HG02938 (cell line): ENCODE measurements around the gene SLC19A1.

ENCODE experiments used
- ATAC-seq: cut with Tn5 transposase; IDR thresholded peaks from one replicate; pipeline ENCODE4 v1.9.1; 2021; ENCODE audit warnings: mild to moderate bottlenecking, moderate library complexity; ENCODE audit not compliant: unreplicated experiment

SLC19A1 gene

DNA sequence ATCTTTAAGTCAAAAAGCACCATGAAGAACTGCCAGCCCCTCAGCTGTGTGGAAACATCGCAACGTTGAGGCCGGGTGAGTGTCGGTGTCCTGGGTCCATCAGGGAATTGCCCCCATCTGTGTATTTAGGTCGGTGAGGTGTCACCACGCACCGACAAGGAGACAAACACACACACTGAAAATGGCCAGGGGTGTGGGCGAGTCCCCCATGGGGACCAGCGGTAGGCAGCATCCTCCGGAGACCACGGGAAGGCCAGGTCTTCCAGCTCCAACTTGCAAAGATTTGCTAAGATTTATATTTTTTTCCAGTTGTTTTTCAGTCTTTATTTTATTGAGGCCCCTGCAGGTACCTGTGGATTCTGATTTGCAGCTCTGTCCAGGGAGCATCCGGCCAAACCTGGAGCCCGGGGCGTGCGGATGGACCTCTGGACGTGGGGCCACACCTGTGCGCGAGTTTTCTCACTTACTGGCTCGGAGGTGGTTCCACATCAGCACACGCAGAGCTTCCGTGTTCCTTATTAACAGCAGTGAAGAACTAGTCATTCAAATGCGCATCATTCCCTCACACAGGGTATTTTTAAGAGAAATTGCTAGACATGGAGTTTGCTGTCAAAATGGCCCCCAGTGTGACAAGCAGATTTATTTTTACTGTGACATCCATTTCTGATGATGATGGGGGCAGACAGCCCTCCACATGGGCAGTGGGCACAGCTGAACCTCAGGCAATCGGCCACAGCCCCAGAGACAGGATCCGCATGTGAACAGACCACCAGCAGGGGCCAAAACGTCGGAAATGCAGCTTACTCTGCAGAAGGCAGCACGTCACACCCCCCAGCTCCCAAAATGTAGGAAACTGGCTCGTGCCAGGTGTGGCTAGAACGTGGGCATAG, 17.2 kb upstream of the SLC19A1 start:
- no peak for ATAC-seq

DNA sequence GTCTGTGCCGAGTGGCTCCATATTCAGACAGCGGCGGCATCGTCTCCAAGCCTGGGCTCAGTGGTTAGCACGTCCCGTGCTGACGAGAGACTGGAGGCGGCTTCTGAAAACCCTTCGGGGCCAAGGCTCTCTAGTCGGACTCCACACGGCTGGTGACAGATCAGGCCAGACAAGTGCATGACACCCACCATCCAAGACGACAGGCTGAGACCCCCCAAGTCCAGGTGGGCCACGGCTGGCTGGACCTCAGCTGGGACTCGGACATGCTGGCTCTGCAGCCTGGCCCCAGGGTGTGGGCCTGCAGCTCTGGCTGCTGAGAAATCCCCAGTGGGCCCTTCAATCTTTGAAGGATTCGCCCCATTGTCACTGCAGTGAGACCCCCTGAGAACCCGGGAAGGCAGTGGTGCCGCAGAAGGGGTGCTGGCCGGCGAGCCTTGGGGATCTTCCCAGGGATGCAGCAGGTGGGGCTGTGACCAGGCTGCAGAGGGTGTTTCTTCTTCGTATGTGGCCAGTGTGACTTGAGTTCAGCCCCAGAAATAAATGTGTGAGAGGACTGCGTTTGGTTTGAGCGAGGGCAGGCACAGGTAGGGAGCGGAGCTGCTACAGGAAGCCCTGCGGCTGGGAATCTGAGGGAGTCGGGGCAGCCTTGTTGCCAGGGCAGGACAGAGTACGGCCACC, 15.9 kb upstream of the SLC19A1 start:
- no peak for ATAC-seq

DNA sequence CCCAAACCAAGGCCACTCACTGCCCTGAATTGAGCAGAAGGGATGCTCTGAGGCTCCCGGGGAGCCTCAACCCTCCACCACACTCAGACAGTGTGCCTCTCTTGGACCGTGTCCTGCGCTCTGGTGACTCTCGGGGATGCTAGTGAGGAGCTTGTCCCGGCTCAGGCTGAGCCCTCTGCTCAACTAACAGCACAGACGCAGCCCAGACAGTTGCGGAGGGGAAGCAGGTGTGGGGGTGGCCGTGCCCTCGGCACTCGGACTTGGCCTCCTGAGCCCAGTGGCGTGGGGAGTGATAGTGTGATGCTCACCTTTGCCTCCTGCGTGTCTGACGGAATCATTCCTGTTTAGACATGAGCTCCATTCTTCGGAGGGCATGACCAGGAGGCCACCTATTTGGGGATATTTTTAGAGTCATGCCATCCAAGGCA, 15.4 kb upstream of the SLC19A1 start:
- ATAC-seq = no peak

DNA sequence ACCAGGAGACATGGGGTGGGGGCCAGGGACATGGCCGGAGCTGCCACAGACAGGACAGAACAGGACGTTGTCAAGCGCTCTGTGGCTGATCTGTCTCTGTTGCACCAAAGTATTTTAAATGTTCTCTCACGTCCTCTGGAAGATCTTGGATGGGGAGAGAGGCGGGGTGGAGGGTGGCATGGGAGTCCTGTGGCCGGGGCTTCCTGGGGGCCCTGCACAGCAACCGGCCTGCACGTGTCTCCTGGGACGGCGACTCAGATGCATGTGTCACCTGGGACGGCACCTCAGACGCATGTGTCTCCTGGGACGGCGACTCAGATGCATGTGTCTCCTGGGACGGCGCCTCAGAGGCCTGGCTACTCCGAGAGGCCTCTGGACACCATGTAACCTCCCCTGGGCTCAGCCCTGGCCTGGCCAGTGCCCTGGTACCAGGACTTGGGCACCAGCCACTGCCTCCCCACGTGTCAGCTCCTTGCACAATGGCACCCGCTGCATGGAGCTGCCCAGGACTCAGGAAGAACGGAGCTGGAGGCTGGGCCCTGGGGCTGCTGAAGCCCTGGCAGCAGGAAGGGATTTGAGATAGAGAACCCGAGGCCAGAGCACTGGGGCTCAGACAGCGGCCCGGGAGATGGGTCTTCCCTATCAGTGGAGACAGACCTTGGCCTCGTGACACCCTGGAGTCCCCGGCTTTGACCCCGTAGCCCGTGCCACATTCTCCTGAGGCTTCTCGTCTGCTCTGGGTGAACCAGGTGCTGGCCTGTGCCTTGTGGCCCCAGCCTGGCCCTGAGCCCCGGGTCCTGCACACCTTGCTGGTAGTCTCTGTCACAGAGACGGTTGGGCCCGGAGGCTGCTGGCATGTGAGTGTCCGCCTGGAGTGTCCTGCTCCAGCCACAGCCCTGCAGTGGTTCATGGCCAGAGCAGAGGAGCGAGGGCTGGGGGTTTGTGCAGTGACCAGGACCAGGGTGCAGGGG, 14.7 kb upstream of the SLC19A1 start:
- ATAC-seq = no peak

DNA sequence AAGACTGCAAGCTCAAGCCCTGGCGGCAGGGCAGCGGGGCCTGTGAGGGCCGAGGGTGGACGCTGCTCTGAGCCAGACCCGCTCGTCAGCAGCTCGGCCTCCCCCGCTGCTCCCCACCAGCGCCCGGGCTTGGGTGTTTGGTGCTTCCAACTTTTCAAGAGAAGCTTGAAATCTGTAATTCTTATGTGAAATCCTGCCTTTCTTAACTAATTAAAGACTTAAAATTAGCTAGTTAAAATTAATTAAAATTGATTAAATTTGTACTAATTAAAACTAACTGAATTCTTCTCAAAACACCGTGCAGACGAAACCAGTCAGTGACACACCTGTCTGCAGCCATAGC, 14.0 kb upstream of the SLC19A1 start:
- no peak for ATAC-seq

DNA sequence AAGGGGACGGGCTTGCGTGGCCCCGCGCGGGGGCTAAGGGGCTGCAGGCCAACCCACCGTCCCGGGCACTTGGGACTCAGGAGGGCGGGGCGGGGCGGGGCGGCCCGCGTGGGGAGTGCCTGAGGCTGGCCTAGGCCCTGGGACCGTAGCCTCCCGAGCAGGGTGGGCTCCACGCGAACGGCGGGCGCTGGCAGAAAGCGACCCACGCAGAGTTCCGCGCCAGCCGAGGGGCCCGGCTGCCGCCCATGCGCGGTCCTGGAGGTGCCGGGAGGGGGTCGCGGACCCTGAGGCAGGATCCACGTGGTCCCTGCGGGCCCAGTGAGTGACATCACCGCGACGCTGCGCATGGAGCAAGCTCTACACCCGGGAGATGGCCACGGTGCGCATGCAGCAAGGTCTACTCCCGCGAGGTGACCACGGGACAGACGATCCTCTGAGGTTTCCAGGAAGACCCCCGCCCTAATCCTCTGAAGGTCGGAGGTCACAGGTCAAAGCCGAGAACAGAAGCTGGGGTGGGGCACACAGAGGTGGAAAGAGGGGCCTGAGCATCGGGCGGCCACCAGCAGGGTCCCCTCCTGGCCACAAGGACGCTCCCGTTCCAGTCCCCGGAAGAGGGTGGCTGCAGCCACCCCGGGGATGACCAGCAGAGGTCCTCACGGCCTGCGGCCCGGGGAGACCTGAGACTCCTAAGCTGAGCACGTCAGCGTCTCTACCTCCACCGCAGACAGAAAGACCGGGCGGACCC, 13.5 kb upstream of the SLC19A1 start:
- peak; percentile 54 for ATAC-seq

DNA sequence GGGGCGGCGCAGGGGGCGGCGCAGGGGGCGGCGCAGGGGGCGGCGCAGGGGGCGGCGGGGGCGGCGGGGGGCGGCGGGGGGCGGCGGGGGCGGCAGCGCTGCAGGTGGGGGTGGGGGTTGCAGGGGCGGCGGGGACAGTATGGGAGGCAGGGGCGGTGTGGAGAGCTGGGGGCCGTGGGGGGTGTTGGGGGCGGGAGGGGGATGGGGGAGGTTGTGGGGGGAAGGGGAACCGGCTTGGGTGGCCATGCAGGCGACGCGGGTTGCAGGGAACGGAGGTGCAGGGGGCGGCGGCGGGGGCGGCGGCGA, 13.0 kb upstream of the SLC19A1 start:
- no peak for ATAC-seq

DNA sequence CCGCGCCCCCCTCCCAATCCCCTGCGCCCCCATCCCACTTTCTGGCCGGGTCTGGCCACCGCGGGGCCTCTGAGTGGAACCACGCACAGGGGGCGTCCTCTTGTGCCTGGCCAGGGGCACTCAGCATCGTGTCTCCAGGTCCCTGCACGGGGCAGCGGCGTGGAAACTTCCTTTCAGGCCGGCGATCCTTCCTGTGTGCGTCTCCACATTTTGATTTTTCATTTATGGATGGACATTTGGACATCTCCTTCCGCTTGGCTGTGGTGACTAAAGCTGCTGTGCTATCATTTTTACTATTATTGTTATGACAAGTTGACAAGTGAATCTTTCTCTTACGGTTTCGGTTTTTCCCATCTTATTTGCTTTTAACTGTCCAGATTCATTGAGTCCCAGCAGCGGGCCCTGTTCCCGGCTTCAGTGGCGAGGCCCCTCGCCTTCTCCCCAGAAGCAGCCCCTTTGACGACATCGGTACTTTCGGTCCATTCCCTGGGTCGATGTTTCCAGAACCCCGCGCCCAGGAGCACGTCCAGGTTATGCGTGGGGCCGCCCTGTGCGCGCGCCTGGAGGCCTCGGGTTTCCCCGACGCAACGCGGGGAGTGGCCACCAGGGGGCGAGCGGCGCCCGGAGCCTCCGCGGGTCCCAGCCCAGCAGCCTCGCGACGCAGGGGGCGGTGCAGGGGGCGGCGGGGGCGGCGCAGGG, 12.4 kb upstream of the SLC19A1 start:
- no peak for ATAC-seq

DNA sequence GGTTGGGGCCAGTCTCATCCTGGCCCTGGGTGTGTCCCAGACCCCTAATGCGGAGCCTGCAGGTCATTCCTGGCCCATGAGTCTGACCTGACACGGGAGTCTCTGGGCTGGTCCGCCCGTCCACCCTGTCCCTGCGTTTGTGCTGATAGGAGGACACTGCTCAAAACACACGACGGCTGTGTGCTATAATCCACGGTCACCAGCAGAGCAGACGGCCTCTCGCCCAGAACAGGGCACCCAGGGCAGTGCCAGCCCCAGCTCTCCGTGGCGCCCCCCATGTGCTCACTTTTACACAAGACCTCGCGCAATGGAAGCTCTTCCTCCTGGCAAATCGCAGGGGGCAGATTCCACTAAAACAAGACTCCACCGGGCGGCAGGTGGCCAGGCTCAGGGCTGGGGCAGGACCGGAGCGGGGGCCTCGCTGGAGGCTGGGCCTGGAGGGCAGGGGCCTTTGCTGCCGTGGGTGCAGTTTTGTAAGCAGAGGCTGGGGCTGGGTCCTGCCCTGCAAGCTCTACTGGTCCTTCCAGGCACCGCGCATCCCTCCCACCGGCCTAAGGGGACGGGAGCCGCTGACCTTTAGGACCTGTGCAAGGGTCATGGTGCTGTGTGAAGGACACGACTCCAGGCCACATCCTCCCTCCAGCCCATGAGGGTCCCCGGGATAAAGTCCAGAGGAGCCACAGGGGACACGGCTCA, 10.6 kb upstream of the SLC19A1 start:
- ATAC-seq = no peak

DNA sequence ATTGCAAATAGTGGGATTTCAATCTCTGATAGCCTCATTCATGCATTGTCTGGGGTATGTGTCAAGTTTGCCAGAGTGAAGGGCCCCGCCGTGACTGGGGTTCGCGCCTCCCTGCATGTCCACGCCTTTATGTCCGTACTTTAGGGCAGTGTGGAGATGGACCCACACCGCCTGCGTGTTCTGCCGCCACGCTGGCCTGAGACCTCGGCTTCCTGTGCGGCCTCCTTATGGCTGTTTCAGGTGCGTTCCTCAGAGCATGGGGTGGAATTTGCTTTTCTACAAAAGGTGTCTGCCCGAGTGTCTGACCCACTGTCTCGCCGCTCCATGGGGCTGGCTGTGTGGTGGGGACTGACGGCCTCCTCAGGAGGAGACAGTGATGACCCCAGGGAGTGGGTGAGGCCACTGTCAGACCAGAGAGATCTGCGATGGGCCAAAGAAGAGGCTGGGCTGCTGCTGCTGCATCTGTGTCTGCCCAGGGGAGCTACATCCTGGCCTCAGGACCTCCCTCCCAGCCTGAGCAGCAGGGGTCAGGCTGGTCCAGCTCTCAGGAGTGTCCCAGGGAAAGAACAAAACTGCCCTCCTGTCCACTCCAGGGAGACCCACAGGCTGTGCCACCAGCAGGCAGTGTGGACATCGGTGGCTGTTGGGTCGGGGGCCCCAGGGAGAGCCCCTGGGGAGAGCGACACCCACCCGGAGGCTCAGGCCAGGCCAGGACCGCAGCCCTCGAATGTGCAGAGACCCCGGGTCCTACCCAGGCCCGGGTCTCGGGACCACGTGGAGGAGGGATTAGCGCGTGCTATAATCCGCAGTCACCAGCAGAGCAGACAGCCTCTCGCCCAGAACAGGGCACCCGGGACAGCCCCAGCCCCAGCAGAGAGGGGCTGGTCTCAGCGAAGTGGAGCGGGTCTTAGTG, 9.8 kb upstream of the SLC19A1 start:
- no peak for ATAC-seq

DNA sequence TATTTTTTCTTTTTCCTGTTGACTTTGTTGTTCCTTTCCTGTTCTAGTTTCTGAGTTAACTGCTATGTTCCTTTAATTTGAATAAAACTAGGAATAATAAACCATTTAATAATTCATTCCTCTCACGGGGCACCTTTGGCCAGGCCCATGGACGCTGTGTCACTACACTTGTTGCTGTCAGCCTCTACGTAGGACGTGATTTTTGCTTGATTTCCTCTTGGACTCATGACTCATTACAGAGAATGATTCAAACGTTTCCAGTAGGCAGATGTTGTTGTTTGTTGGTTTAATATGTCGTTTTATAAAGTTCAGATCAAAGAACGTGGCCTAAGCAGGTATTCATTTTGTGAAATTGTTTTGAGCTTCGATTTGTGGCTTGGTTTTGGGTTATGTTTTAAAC, 9.1 kb upstream of the SLC19A1 start:
- ATAC-seq = no peak

DNA sequence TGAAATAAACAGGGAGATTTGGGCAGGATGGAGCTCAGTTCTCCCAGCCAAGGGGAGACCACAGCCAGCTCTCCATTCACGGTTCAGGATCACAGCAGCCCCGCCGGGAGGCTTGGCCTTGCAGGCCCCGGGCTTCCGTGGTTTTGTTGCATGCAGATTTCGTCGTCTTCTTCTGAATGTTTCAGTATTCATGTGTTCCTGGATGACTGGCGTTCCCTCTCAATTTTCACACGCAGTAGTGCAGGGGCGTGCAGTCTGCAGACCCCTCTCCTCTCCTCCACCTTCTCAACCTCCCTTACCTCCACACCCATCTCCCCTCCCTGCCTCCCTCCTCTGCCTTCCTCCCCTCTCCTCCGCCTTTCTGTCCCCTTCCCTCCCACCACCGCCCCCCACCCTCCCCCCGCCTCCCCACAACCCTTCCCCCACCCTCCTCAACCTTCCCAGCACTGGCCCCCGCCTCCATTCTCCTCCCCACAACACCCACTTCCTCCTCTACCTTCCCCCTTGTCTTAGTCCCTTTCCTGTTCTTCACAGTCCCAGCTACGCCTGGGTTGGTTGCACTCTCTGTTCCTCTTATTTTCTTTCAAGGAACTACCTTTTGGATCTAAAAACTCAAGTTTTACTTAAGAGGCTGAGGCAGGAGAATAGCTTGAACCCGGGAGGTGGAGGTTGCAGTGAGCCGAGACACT, 8.4 kb upstream of the SLC19A1 start:
- no peak for ATAC-seq

DNA sequence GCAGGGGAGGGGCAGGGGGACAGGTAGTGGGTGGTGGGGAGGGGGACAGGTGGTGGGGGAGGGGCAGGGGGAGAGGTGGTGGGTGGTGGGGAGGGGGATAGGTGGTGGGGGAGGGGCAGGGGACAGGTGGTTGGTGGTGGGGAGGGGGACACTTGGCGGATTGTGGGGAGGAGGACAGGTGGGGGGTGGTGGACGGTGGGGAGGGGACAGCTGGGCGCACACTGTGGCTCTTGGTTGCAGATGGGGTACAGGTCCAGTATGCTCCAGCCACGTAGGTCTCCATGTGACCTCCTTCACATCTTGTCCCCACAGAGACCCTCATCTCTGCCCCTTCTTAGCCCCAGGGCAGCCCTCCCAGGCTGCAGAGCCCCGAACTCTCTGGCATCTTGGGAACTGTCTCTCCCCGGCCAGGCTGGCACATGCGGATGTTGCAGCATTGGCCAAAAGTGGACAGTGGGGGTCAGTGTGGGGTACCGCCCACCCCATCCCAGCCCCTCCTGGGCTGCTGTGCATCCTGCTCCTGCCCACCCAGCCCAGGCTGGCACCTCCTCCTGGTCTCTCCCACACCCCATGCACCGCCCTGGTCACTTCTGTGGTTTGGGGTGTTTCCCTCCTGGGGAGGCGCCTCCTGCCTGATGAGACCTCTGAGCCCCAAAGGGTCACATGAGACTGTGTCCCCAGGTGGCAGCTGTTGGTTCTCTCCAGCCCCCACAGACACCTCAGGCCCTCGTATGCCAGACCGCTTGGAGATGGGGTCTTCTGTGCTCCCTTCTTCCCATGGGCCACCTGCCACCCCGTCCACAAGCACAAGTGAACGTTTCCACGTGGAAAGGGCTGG, 7.6 kb upstream of the SLC19A1 start:
- ATAC-seq = no peak

DNA sequence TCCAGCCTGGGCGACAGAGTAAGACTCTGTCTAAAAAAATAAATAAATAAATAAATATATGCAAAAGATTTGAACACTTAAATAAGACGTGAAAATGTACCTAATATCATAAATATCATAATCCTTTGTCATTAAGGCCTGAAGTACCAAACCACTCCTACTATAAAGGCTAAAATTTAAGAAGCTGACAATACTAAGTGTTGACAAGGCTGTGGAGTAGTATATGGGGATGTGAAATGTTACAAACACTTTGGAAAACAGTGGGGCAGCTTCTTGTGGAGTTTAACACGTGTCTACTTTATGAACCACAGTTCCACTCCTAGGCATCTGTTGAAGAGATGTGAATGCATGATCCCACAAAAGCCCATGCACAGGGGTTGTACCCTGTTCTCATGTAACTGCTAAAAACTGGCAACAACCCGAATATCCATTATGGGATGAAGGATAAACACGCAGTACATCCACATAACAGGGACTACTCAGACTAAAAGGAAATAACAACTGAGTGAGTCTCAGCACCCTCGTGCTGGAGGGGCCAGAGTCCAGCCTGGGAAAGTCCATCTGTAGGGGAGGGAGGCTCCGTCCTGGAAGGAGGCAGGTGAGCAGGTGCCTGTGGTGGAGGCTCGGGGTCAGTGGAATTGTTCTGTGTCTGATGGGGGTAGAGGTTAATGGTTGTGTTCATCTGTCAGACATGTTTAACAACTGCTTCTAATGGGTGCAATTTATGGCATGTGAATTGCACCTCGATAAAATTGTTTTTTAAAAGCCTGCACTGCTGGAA, 6.7 kb upstream of the SLC19A1 start:
- ATAC-seq = no peak

DNA sequence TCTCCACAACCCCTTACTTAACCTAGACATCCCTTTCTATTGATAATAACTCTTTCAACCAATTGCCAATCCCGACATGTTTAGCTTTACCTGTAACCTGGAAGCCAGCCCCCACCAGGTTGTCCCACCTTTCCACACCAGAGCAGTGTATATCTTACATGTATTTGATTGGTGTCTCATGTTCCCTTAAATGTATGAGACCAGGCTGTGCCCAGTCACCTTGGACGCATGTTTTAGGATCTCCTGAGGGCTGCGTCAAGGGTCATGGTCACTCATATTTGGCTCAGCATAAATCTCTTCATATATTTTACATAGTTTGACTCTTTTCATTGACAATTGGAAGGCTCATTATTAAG, 5.3 kb upstream of the SLC19A1 start:
- ATAC-seq = no peak
